ENCODE measurements around the gene EN1.

The EN1 gene

GRCh38 chr2:118855451-118856279, 8.2 kb upstream of the EN1 start:
- DNase-seq (ENCODE audit: low read depth) = peak; percentile 55

- no peak for DNase-seq (ENCODE audit: low read depth)
Observed at GRCh38 chr2:118854507-118855345, 7.3 kb upstream of the EN1 start.

GRCh38 chr2:118853651-118854291, 6.3 kb upstream of the EN1 start:
- no peak for DNase-seq (ENCODE audit: low read depth)

- DNase-seq (ENCODE audit: low read depth) = no peak
Observed at GRCh38 chr2:118853129-118853640, 5.7 kb upstream of the EN1 start.

GRCh38 chr2:118852605-118853128, 5.2 kb upstream of the EN1 start:
- no peak for DNase-seq (ENCODE audit: low read depth)

- no peak for DNase-seq (ENCODE audit: low read depth)
Observed at GRCh38 chr2:118851650-118852049, 4.2 kb upstream of the EN1 start.

- DNase-seq (ENCODE audit: low read depth) = no peak
Observed at GRCh38 chr2:118850901-118851415, 3.5 kb upstream of the EN1 start.

- no peak for DNase-seq (ENCODE audit: low read depth)
Observed at GRCh38 chr2:118850168-118850900, 2.9 kb upstream of the EN1 start.

- no peak for DNase-seq (ENCODE audit: low read depth)
Observed at GRCh38 chr2:118849226-118850167, 2.0 kb upstream of the EN1 start.

- DNase-seq (ENCODE audit: low read depth) = no peak
Observed at GRCh38 chr2:118848381-118849225, 1.2 kb upstream of the EN1 start.

GRCh38 chr2:118847762-118848172, 319 bp upstream of the EN1 start:
- no peak for DNase-seq (ENCODE audit: low read depth)

- no peak for DNase-seq (ENCODE audit: low read depth)
Observed at GRCh38 chr2:118846442-118846952, 951 bp downstream of the EN1 start.

GRCh38 chr2:118845522-118846441, 1.7 kb downstream of the EN1 start:
- DNase-seq (ENCODE audit: low read depth) = no peak

GRCh38 chr2:118845005-118845521, 2.4 kb downstream of the EN1 start:
- no peak for DNase-seq (ENCODE audit: low read depth)

- DNase-seq (ENCODE audit: low read depth) = no peak
Observed at GRCh38 chr2:118844261-118845004, 3.0 kb downstream of the EN1 start.

GRCh38 chr2:118843483-118844132, 3.8 kb downstream of the EN1 start:
- no peak for DNase-seq (ENCODE audit: low read depth)
